Amygdala (tissue), 56 donors: Measurements from ENCODE around the gene ZNF213.
"Not testable (repeated sequence)": the region's sequence is repeated elsewhere in the genome, so short reads cannot be mapped to it uniquely, and the experiment has no call there.

Source experiments
- DNase-seq, 56 donors: peaks; one replicate each; lab custom pipeline; 2025; lab: John Stamatoyannopoulos, UW

ZNF213 gene

GRCh38 chr16:3123986-3124886 lies 10.6 kb upstream of the ZNF213 start:
- peak; percentile 65 to 97 (median 90) for DNase-seq

DNA sequence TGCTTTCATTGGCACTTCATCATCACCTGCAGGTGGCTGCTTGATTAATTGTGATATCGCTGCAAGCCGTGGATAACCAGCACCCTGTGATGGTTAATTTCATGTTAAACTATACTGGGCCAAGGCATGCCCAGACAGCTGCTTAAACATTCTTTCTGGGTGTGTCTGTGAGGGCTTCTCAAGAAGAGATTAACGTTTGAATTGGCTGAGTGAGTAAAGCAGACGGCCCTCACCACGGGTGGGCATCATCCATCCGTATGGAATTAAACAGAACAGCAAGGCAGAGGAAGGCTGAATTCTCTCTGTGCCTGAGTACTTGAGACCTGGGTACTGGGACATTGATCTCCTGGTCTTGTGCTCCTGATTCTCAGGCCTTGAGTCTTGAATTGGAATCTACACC lies 7.1 kb upstream of the ZNF213 start:
- DNase-seq, result no peak

DNA sequence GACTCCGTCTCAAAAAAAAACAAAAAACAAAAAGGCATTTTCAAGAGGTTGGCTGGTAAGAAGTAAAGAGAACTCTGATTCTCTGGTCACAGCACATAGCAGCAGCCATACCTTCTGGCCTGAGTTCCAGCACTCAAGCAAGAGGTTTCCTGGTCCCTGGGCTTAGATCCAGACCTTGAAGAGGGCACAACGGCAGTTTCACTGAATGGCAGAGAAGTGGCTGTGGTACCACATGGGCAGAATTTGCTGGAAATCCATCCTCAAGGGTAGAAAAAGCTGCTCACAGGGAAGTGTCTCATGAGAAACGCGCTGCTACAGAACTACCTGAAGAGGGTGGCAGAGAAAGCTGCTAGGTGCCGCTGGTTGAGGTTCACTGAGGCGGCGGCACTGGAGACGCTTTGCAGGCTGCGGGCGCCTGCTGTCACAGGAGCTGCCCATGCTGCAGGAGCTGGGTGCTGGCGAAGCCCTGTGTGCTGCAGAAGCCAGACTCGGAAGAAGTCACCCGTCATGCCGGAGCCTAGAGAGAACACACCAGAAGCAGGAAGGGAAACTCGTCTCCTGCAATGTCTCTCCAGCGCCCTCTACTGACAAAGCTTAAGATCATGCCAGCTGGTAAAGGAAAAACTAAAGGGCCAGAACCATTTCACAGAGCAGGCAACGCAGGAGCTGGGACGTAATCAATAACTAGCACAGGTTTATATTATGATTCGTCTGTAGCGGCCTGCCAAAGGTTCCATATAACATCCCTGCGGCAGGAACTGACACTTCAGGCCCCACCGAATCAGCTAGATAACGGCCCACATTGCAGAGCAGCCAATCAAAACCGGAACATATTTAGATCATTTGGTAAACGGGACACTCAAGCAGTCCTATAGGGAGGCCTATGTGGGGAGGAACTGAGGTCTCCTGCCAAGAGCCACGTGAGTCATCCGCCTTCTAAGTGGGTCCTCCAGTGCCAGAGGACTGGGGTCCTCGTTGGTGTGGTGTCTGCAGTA lies 5.4 kb upstream of the ZNF213 start:
- DNase-seq, result peak in 53 of 56 donors; percentile 23 to 87 (median 62)

DNA sequence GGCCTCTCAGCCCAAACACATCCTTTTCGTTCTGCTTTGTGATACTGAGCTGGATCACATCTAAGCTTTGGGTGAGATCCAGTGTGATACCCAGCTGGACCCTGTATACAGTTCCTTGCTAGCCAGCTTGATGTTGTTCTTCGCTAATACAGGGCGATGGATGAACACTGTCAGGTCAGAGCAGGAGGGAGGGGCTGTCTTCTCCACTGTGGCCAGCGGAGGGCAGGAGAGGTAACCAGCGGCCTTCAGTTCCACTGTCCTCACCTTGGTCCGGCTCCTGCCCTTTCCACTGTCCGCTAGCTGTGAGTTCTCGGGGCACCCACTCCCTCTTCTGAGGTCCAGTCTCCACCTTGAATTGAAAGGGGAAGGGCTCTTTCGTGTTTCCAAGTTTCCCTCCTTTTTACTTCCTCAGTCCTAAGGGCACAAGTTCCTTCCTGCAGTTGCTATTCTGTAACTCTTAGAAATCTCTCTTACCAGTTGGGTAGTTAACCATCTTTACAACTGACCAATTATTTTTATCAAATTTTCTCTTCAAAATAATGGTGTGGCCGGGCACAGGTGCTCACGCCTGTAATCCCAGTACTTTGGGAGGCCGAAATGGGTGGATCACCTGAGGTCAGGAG lies 3.0 kb upstream of the ZNF213 start:
- no peak for DNase-seq

GRCh38 chr16:3133844-3134243 lies 985 bp upstream of the ZNF213 start:
- DNase-seq, result no peak

GRCh38 chr16:3135126-3135715 lies 392 bp downstream of the ZNF213 start:
- DNase-seq, result peak in 1 of 56 donors; percentile 69

DNA sequence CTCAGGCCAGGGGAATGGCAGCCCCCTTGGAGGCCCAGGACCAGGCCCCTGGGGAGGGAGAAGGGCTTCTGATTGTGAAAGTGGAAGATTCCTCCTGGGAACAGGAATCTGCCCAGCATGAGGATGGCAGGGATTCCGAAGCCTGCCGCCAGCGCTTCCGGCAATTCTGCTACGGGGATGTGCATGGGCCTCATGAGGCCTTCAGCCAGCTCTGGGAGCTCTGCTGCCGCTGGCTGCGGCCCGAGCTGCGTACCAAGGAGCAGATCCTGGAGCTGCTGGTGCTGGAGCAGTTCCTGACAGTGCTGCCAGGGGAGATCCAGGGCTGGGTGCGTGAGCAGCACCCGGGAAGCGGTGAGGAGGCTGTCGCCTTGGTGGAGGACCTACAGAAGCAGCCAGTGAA lies 2.4 kb downstream of the ZNF213 start:
- no peak for DNase-seq

DNA sequence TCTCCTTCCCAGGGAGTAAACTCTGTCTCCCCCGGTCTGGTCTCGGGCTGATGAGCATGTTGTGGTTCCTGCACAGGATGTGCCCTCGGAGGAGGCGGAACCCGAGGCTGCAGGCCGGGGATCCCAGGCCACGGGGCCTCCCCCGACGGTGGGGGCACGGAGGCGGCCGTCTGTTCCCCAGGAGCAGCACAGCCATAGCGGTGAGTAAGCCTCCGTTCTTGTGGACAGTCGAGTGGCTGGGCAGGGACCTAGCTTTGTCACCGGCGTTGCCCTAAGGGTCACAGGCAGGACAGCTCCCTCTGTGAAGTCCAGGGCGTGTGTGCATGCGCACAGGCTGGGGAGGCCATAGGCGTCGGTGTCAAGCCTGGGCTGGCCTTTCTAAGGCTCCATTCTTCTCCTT lies 3.5 kb downstream of the ZNF213 start:
- DNase-seq, result no peak

DNA sequence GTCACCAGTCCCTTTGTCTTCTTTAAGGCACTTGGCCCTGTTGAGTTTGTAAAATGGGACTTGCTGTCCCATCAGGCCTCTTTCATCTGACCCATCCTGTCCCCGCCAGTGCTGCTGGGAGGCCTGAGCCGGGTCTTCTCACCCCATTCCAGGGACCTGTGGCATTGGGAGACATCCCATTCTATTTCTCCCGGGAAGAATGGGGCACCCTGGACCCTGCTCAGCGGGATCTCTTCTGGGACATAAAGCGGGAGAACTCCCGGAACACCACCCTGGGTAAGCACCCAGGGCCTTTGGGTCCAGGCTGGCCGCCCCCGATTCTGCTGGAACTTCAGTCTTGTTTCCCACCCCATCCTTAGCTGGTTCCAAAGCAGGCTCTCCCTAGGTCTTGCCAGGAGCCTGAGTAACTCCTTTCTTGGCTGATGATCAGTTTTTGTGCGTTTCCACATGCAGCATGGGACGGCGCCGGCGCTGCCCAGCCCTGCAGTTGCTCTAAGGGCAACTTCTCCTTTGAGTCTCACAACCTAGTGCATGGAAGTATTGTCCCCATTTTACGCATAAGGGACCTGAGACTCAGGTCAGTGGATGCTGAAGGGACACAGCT lies 4.1 kb downstream of the ZNF213 start:
- DNase-seq, result no peak

- not testable (repeated sequence) for DNase-seq
Measured at GRCh38 chr16:3139561-3139960, 4.7 kb downstream of the ZNF213 start.

- no peak for DNase-seq
Measured at GRCh38 chr16:3140603-3141427, 6.0 kb downstream of the ZNF213 start.

GRCh38 chr16:3141781-3142311 lies 7.0 kb downstream of the ZNF213 start:
- no peak for DNase-seq

DNA sequence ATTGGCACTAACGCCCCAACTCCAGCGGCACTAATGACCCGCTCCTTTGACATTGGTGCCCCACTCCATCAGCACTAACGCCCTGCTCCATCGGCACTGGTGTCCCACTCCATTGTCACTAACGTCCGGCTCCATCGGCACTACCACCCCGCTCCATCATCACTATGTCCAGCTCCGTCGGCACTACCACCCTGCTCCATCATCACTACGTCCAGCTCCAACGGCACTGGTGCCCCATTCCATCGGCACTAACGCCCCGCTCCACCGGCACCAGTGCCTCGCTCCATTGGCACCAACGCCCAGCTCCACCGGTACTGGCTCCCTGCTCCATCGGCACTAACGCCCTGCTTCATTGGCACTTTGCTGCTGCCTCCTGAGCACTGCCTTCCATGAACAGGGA lies 7.5 kb downstream of the ZNF213 start:
- DNase-seq, result no peak

GRCh38 chr16:3142770-3143169 lies 7.9 kb downstream of the ZNF213 start:
- no peak for DNase-seq

GRCh38 chr16:3143189-3143588 lies 8.4 kb downstream of the ZNF213 start:
- no peak for DNase-seq

GRCh38 chr16:3143598-3144320 lies 8.9 kb downstream of the ZNF213 start:
- no peak for DNase-seq

DNA sequence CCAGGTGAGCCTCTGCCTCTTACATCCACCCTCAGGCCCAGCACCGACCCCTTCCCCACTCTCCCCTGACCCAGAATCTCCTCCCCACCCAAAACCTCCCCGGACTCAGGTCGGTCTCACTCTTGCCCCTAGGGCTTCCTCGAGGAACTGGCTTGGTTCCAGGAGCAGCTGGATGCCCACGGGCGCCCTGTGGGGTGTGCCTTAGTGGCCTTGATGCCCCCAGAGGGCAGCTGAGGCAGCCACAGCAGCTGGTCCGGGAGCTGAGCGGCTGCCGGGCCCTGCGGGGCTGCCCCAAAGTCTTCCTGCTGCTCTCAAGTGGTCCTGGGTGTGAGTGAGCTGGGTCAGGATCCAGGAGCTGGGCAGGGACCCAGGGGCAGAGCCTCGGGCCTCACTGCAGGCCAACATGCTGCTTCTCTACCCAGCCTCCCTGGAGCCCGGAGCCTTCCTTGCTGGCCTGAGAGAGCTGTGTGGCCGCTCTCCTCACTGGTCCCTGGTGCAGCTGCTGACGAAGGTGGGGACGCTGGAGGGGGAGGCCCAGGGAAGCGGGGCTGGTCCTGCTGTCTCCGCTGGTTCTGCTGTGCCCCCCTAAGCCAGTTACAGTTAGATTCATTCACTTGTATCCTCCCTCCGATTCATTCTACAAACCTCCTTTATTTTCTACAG lies 9.6 kb downstream of the ZNF213 start:
- DNase-seq, result no peak

DNA sequence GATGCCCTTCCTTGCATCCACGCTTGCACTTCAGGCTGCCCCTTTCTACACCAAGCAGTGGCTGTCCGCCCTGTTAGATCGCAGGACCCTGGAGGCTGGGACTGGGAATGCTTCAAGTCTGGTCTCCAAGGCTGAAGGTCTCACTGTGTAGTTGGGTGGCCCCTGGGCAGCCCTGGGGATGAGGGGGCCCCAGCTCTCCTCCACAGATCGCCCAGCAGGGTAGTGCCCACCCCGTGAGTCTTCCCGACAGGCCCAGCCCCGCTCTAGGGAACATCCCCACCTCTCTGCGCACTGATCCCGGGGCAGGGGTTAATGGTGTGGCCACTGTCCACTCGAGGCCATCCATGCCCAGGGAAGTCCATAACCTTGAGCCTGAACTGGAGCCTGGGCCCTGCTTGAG lies 10.3 kb downstream of the ZNF213 start:
- DNase-seq, result no peak
